K562 (cell line): Measurements from ENCODE around the gene VILL. TPM values are rescaled to one million over a fixed set of nuclear protein-coding genes. Genes with fewer than 3 reads are reported as not detected.

ENCODE experiments used
- BMI1 ChIP-seq: fragments of 150-350 bp; IDR thresholded peaks from 2 replicates; pipeline ENCODE4 v1.6.1; 2014; ENCODE audit warnings: low read length
- NONO ChIP-seq, 2 experiments: fragments of 200-400 bp in 1 of 2; fragments of 450-650 bp in 1 of 2; formaldehyde crosslinking in 1 of 2; IDR thresholded peaks; 2 replicates each; pipeline ENCODE4 v1.6.1; 2017; ENCODE audit warnings: low read depth in 2 of 2, mild to moderate bottlenecking in 2 of 2, moderate library complexity in 2 of 2, low read length in 1 of 2
- SMAD3 ChIP-seq: fragments of 450-650 bp; formaldehyde crosslinking; conservative IDR thresholded peaks from 2 replicates; pipeline ENCODE4 v1.4.0; 2020; ENCODE audit warnings: mild to moderate bottlenecking
- SRSF1 ChIP-seq: fragments of 200-400 bp; formaldehyde crosslinking; IDR thresholded peaks from 2 replicates; pipeline ENCODE4 v1.6.1; 2017; ENCODE audit warnings: mild to moderate bottlenecking, low read depth, low read length, moderate library complexity
- SRSF9 ChIP-seq: fragments of 200-400 bp; formaldehyde crosslinking; IDR thresholded peaks from 2 replicates; pipeline ENCODE4 v1.6.1; 2017; ENCODE audit warnings: low read depth, low read length, borderline replicate concordance
- TAF7 ChIP-seq: fragments of 450-650 bp; IDR thresholded peaks from 2 replicates; pipeline ENCODE4 v1.6.1; 2016; ENCODE audit warnings: missing genetic modification characterization, missing compliant biosample characterization
- ZNF239 ChIP-seq: fragments of 250-450 bp; sonication (Bioruptor Pico); IDR thresholded peaks from 2 replicates; pipeline ENCODE4 v1.4.0; 2020; ENCODE audit warnings: mild to moderate bottlenecking
- polyA plus RNA-seq, 8 experiments: library from polyadenylated mRNA; depleted of rRNA in 4 of 8; stranded (reverse) in 5 of 8; unstranded in 3 of 8; fragments of >200 nt; fragmentation: Nextera tagmentation in 2 of 8; fragmentation: Illumina TruSeq in 1 of 8; extraction: Ambion mirVana in 2 of 8; extraction: Trizol in 1 of 8; gene quantifications; 2 replicates each; pipeline versions ENCODE4 v1.2.1 to v1.2.3, GENCODE V29; 2011 to 2014; ENCODE audit warnings: inconsistent platforms in 1 of 8, missing spikeins in 1 of 8
- total RNA-seq, 7 experiments: library from RNA; depleted of rRNA in 6 of 7; stranded (reverse); fragments of >200 nt in 6 of 7; fragmentation: Illumina TruSeq in 2 of 7; extraction: Trizol in 2 of 7; gene quantifications; 2 replicates each; pipeline versions ENCODE4 v1.2.1 to v1.2.3, GENCODE V29; 2011 to 2021; ENCODE audit warnings: low replicate concordance in 1 of 7
- TF ChIP-seq, protein P1 (sequence below): fragments of 200-800 bp; sonication (Bioruptor generic); IDR thresholded peaks from 2 replicates; pipeline ENCODE4 v1.6.1; 2016; ENCODE audit warnings: missing genetic modification characterization, missing compliant biosample characterization
- TF ChIP-seq, protein P2 (sequence below): sonication (generic); formaldehyde crosslinking; IDR thresholded peaks from 2 replicates; pipeline ENCODE4 v1.8.1; 2023; ENCODE audit warnings: mild to moderate bottlenecking, missing genetic modification reagents
- TF ChIP-seq, protein P3 (sequence below): sonication (generic); formaldehyde crosslinking; IDR thresholded peaks from 2 replicates; pipeline ENCODE4 v1.9.0; 2022; ENCODE audit warnings: mild to moderate bottlenecking, missing genetic modification reagents
- TF ChIP-seq, protein P4 (sequence below): sonication (generic); formaldehyde crosslinking; IDR thresholded peaks from 2 replicates; pipeline ENCODE4 v1.8.0; 2022; ENCODE audit warnings: missing genetic modification reagents, mild to moderate bottlenecking, moderate library complexity, borderline replicate concordance
- TF ChIP-seq, protein P5 (sequence below): fragments of 250-450 bp; sonication (Bioruptor Pico); IDR thresholded peaks from 2 replicates; pipeline ENCODE4 v1.9.0; 2021; ENCODE audit warnings: mild to moderate bottlenecking
- TF ChIP-seq, protein P6 (sequence below), 3 experiments: IDR thresholded peaks in 2 of 3; conservative IDR thresholded peaks in 1 of 3; 2 replicates each; pipeline ENCODE4 v1.5.1; 2011 to 2012; ENCODE audit warnings: low read length in 3 of 3, mild to moderate bottlenecking in 3 of 3, control low read depth in 2 of 3, improper control_type of control experiment in 1 of 3, inconsistent platforms in 1 of 3, low read depth in 1 of 3, mixed read lengths in 1 of 3, moderate library complexity in 1 of 3; ENCODE audit not compliant: insufficient read depth in 2 of 3
- TF ChIP-seq, protein P7 (sequence below): fragments of 450-650 bp; IDR thresholded peaks from one replicate; pipeline ENCODE4 v1.6.1; 2018; ENCODE audit warnings: mild to moderate bottlenecking, moderate library complexity; ENCODE audit not compliant: partially characterized antibody

The VILL gene
- total and polyA plus RNA-seq, 9 of the 15 experiments (the other 6 are each of a cell fraction or from before 2014, with no cell fraction given), result 0.11 to 16.0 (median 8.8) TPM

DNA sequence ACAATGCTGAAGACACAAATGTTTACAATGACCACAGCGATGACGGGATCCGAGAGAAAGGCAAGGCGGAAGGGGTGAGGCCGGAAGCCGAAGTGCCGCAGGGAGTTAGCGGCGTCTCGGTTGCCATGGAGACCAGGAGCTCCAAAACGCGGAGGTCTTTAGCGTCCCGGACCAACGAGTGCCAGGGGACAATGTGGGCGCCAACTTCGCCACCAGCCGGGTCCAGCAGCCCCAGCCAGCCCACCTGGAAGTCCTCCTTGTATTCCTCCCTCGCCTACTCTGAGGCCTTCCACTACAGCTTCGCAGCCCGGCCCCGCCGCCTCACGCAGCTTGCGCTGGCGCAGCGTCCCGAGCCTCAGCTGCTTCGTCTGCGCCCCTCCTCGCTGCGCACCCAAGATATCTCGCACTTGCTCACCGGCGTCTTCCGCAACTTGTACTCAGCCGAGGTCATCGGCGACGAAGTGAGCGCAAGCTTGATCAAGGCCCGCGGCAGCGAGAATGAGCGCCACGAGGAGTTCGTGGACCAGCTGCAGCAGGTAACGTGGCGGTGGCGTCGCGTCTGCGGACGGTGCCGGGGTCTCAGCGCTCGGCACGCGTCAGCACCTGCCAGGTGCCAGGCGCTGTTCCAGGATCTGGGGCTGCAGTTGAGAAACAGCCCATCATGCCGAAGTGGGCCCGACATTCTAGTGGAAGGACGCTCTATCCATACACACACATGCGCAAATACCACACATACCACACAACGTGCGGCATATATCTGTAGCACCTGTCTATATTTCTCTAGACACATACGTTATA, 48.7 kb downstream of the VILL start, which contains the start of gene DLEC1 (continued):
- TF ChIP-seq, protein P1, sequence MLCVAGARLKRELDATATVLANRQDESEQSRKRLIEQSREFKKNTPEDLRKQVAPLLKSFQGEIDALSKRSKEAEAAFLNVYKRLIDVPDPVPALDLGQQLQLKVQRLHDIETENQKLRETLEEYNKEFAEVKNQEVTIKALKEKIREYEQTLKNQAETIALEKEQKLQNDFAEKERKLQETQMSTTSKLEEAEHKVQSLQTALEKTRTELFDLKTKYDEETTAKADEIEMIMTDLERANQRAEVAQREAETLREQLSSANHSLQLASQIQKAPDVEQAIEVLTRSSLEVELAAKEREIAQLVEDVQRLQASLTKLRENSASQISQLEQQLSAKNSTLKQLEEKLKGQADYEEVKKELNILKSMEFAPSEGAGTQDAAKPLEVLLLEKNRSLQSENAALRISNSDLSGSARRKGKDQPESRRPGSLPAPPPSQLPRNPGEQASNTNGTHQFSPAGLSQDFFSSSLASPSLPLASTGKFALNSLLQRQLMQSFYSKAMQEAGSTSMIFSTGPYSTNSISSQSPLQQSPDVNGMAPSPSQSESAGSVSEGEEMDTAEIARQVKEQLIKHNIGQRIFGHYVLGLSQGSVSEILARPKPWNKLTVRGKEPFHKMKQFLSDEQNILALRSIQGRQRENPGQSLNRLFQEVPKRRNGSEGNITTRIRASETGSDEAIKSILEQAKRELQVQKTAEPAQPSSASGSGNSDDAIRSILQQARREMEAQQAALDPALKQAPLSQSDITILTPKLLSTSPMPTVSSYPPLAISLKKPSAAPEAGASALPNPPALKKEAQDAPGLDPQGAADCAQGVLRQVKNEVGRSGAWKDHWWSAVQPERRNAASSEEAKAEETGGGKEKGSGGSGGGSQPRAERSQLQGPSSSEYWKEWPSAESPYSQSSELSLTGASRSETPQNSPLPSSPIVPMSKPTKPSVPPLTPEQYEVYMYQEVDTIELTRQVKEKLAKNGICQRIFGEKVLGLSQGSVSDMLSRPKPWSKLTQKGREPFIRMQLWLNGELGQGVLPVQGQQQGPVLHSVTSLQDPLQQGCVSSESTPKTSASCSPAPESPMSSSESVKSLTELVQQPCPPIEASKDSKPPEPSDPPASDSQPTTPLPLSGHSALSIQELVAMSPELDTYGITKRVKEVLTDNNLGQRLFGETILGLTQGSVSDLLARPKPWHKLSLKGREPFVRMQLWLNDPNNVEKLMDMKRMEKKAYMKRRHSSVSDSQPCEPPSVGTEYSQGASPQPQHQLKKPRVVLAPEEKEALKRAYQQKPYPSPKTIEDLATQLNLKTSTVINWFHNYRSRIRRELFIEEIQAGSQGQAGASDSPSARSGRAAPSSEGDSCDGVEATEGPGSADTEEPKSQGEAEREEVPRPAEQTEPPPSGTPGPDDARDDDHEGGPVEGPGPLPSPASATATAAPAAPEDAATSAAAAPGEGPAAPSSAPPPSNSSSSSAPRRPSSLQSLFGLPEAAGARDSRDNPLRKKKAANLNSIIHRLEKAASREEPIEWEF (CRISPR knock-in tag), result no peak
- TF ChIP-seq NONO (IDR thresholded peaks at IDR 0.05; ENCODE audit: low read depth in 2 of 2, low read length in 1 of 2) (no peak), SMAD3 (no peak), BMI1 (no peak), TAF7 (no peak), SRSF9 (no peak), SRSF1 (no peak), ZNF239 (CRISPR knock-in tag) (no peak)
- TF ChIP-seq, protein P2, sequence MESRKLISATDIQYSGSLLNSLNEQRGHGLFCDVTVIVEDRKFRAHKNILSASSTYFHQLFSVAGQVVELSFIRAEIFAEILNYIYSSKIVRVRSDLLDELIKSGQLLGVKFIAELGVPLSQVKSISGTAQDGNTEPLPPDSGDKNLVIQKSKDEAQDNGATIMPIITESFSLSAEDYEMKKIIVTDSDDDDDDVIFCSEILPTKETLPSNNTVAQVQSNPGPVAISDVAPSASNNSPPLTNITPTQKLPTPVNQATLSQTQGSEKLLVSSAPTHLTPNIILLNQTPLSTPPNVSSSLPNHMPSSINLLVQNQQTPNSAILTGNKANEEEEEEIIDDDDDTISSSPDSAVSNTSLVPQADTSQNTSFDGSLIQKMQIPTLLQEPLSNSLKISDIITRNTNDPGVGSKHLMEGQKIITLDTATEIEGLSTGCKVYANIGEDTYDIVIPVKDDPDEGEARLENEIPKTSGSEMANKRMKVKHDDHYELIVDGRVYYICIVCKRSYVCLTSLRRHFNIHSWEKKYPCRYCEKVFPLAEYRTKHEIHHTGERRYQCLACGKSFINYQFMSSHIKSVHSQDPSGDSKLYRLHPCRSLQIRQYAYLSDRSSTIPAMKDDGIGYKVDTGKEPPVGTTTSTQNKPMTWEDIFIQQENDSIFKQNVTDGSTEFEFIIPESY, result 0 out of 2 replicates have a peak, but pooled peaks have one; percentile 29
- TF ChIP-seq, protein P3, sequence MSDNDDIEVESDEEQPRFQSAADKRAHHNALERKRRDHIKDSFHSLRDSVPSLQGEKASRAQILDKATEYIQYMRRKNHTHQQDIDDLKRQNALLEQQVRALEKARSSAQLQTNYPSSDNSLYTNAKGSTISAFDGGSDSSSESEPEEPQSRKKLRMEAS, result no peak
- TF ChIP-seq, protein P4, sequence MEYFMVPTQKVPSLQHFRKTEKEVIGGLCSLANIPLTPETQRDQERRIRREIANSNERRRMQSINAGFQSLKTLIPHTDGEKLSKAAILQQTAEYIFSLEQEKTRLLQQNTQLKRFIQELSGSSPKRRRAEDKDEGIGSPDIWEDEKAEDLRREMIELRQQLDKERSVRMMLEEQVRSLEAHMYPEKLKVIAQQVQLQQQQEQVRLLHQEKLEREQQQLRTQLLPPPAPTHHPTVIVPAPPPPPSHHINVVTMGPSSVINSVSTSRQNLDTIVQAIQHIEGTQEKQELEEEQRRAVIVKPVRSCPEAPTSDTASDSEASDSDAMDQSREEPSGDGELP (CRISPR knock-in tag), result peak; percentile 21; the same call in 1 of the 2 replicates
- TF ChIP-seq, protein P5, sequence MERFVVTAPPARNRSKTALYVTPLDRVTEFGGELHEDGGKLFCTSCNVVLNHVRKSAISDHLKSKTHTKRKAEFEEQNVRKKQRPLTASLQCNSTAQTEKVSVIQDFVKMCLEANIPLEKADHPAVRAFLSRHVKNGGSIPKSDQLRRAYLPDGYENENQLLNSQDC, result no peak
- TF ChIP-seq, protein P6, sequence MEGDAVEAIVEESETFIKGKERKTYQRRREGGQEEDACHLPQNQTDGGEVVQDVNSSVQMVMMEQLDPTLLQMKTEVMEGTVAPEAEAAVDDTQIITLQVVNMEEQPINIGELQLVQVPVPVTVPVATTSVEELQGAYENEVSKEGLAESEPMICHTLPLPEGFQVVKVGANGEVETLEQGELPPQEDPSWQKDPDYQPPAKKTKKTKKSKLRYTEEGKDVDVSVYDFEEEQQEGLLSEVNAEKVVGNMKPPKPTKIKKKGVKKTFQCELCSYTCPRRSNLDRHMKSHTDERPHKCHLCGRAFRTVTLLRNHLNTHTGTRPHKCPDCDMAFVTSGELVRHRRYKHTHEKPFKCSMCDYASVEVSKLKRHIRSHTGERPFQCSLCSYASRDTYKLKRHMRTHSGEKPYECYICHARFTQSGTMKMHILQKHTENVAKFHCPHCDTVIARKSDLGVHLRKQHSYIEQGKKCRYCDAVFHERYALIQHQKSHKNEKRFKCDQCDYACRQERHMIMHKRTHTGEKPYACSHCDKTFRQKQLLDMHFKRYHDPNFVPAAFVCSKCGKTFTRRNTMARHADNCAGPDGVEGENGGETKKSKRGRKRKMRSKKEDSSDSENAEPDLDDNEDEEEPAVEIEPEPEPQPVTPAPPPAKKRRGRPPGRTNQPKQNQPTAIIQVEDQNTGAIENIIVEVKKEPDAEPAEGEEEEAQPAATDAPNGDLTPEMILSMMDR (IDR thresholded peaks at IDR 0.05 in 2 of 3, conservative IDR thresholded peaks at IDR 0.05 in 1 of 3; ENCODE audit: insufficient read depth in 2 of 3, low read depth in 1 of 3, low read length in 3 of 3), result no peak
- TF ChIP-seq, protein P7, sequence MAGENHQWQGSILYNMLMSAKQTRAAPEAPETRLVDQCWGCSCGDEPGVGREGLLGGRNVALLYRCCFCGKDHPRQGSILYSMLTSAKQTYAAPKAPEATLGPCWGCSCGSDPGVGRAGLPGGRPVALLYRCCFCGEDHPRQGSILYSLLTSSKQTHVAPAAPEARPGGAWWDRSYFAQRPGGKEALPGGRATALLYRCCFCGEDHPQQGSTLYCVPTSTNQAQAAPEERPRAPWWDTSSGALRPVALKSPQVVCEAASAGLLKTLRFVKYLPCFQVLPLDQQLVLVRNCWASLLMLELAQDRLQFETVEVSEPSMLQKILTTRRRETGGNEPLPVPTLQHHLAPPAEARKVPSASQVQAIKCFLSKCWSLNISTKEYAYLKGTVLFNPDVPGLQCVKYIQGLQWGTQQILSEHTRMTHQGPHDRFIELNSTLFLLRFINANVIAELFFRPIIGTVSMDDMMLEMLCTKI, result no peak
